HCT116 (cell line): ENCODE data around the gene APH1B. TPM values are rescaled to one million over a fixed set of nuclear protein-coding genes. Genes with fewer than 3 reads are reported as not detected.

Source experiments
- ATAC-seq: fragments of 200-7000 bp; cut with Tn5 transposase; 2 replicates; pipeline ENCODE4 v1.9.1; 2020; ENCODE audit warnings: mild to moderate bottlenecking, moderate library complexity
- BruUV-seq: library from RNA; stranded (reverse); fragments of 400-500 nt; replicated peaks from 2 replicates; lab custom pipeline; 2021; lab: Mats Ljungman, UMichigan
- CTCF ChIA-PET: fragments of 300-600 bp; sonication (Branson Sonifier 250); formaldehyde crosslinking; loops from one replicate; lab custom pipeline; 2021; ENCODE audit warnings: antibody characterized with exemption; lab: Charles Lee
- POLR2A ChIA-PET: fragments of 300-600, 350-600 bp; sonication (Branson Sonifier 250); formaldehyde crosslinking; loops from one replicate; lab custom pipeline; 2021; ENCODE audit warnings: antibody characterized with exemption; lab: Charles Lee
- RAD21 ChIA-PET, 2 experiments: fragments of 300-600 bp; sonication (Branson Sonifier 250); formaldehyde crosslinking; loops; one replicate each; lab custom pipeline; 2023; ENCODE audit warnings: low total read pairs in 2 of 2; ENCODE audit not compliant: uncharacterized antibody in 2 of 2, unreplicated experiment in 2 of 2, low non-redundant PET in 1 of 2; lab: Charles Lee
- DNase-seq: peaks from one replicate; pipeline ENCODE4 v3.0.0-alpha.2; 2010; ENCODE audit warnings: low read depth, low spot score
- H2AFZ ChIP-seq: fragments of 200-600 bp; shearing (Covaris generic), sonication (generic); 2 replicates; pipeline ENCODE4 v1.6.1; 2017; ENCODE audit warnings: low read depth, mixed run types, mixed read lengths, antibody characterized with exemption, low read length; ENCODE audit not compliant: poor library complexity, severe bottlenecking
- H3K27ac ChIP-seq: 2 replicates; pipeline ENCODE4 v1.5.1; 2012; ENCODE audit warnings: low read depth, low read length
- H3K27me3 ChIP-seq: fragments of 200-600 bp; sonication (generic); 2 replicates; pipeline ENCODE4 v1.6.1; 2016; ENCODE audit warnings: mixed run types, low read length, mixed read lengths; ENCODE audit not compliant: insufficient read depth
- H3K36me3 ChIP-seq, 2 experiments: fragments of 200-500 bp in 1 of 2; fragments of 200-600 bp in 1 of 2; sonication (Bioruptor generic) in 1 of 2; sonication (generic) in 1 of 2; 2 replicates each; pipeline versions ENCODE4 v1.5.1 to v1.6.1; 2014 to 2016; ENCODE audit warnings: low read length in 2 of 2, inconsistent platforms in 1 of 2, mixed read lengths in 1 of 2, mixed run types in 1 of 2; ENCODE audit not compliant: insufficient read depth in 2 of 2, control insufficient read depth in 1 of 2
- H3K4me1 ChIP-seq, 2 experiments: fragments of 200-600 bp in 1 of 2; sonication (generic) in 1 of 2; 2 replicates each; pipeline versions ENCODE4 v1.5.1 to v1.6.1; 2012 to 2017; ENCODE audit warnings: low read length in 2 of 2, inconsistent platforms in 1 of 2, mild to moderate bottlenecking in 1 of 2, mixed read lengths in 1 of 2, mixed run types in 1 of 2, moderate library complexity in 1 of 2; ENCODE audit not compliant: insufficient read depth in 2 of 2, control insufficient read depth in 1 of 2
- H3K4me2 ChIP-seq: fragments of 200-600 bp; sonication (generic); 2 replicates; pipeline ENCODE4 v1.6.1; 2017; ENCODE audit warnings: mixed run types, low read length, mixed read lengths
- H3K4me3 ChIP-seq, 2 experiments: fragments of 200-600 bp in 1 of 2; sonication (generic) in 1 of 2; replicated peaks in 1 of 2; 2 replicates each; pipeline ENCODE4 v1.5.1; 2011 to 2016; ENCODE audit warnings: low read length in 2 of 2, control low read depth in 1 of 2, low read depth in 1 of 2, mild to moderate bottlenecking in 1 of 2, mixed read lengths in 1 of 2, mixed run types in 1 of 2
- H3K79me2 ChIP-seq: fragments of 200-600 bp; sonication (generic); 2 replicates; pipeline ENCODE4 v1.6.1; 2017; ENCODE audit warnings: mild to moderate bottlenecking, mixed run types, low read length, moderate library complexity, mixed read lengths; ENCODE audit not compliant: insufficient read depth
- H3K9ac ChIP-seq: fragments of 200-600 bp; sonication (generic); 2 replicates; pipeline ENCODE4 v1.6.1; 2016; ENCODE audit warnings: low read length, mixed read lengths
- H3K9me2 ChIP-seq: fragments of 200-600 bp; sonication (generic), shearing (Covaris generic); 2 replicates; pipeline ENCODE4 v1.6.1; 2017; ENCODE audit warnings: mixed run types, mild to moderate bottlenecking, moderate library complexity; ENCODE audit not compliant: insufficient read depth
- H3K9me3 ChIP-seq, 2 experiments: fragments of 200-500 bp in 1 of 2; fragments of 200-600 bp in 1 of 2; sonication (Bioruptor generic) in 1 of 2; sonication (generic) in 1 of 2; 2 replicates each; pipeline ENCODE4 v1.6.1; 2014 to 2017; ENCODE audit warnings: low read length in 2 of 2, mixed read lengths in 2 of 2, inconsistent platforms in 1 of 2, low read depth in 1 of 2, mild to moderate bottlenecking in 1 of 2, mixed run types in 1 of 2, moderate library complexity in 1 of 2; ENCODE audit not compliant: control insufficient read depth in 1 of 2, insufficient read depth in 1 of 2
- H4K20me1 ChIP-seq: fragments of 200-600 bp; sonication (generic), shearing (Covaris generic); 2 replicates; pipeline ENCODE4 v1.6.1; 2017; ENCODE audit warnings: mixed run types, mild to moderate bottlenecking, moderate library complexity; ENCODE audit not compliant: insufficient read depth
- CBX3 ChIP-seq: IDR thresholded peaks from 2 replicates; pipeline ENCODE4 v1.6.1; 2012; ENCODE audit warnings: low read depth
- CEBPB ChIP-seq: IDR thresholded peaks from 2 replicates; pipeline ENCODE4 v1.6.1; 2012; ENCODE audit warnings: low read depth
- CTCF ChIP-seq, 3 experiments: fragments of 200-600 bp in 1 of 3; sonication (generic) in 1 of 3; IDR thresholded peaks in 2 of 3; conservative IDR thresholded peaks in 1 of 3; 2 replicates each; pipeline ENCODE4 v1.5.1; 2012 to 2017; ENCODE audit warnings: low read depth in 2 of 3, low read length in 2 of 3, antibody characterized with exemption in 1 of 3, borderline replicate concordance in 1 of 3, control low read depth in 1 of 3, mild to moderate bottlenecking in 1 of 3, mixed read lengths in 1 of 3, mixed run types in 1 of 3, moderate library complexity in 1 of 3; ENCODE audit not compliant: insufficient read depth in 1 of 3
- EGR1 ChIP-seq: IDR thresholded peaks from 2 replicates; pipeline ENCODE4 v1.6.1; 2012; ENCODE audit warnings: low read depth
- ELF1 ChIP-seq: IDR thresholded peaks from 2 replicates; pipeline ENCODE4 v1.6.1; 2012; ENCODE audit warnings: low read depth, borderline replicate concordance
- EZH2phosphoT487 ChIP-seq: fragments of 200-600 bp; IDR thresholded peaks from 2 replicates; pipeline ENCODE4 v1.6.1; 2018; ENCODE audit warnings: antibody characterized with exemption, borderline replicate concordance
- JUND ChIP-seq: IDR thresholded peaks from 2 replicates; pipeline ENCODE4 v1.6.1; 2012
- SP1 ChIP-seq: IDR thresholded peaks from 2 replicates; pipeline ENCODE4 v1.6.1; 2012; ENCODE audit warnings: low read depth
- SRF ChIP-seq: IDR thresholded peaks from 2 replicates; pipeline ENCODE4 v1.6.1; 2012; ENCODE audit warnings: low read depth
- TCF7L2 ChIP-seq: IDR thresholded peaks from 2 replicates; pipeline ENCODE4 v1.7.0; 2011; ENCODE audit warnings: borderline replicate concordance, inconsistent platforms; ENCODE audit not compliant: insufficient read depth, insufficient read length; ENCODE audit errors: extremely low read depth
- YY1 ChIP-seq: IDR thresholded peaks from 2 replicates; pipeline ENCODE4 v1.6.1; 2011; ENCODE audit warnings: low read length, low read depth, moderate library complexity, mild to moderate bottlenecking; ENCODE audit not compliant: insufficient replicate concordance; ENCODE audit errors: extremely low read depth
- ZBTB33 ChIP-seq: IDR thresholded peaks from 2 replicates; pipeline ENCODE4 v1.6.1; 2011; ENCODE audit warnings: mild to moderate bottlenecking, low read length, moderate library complexity; ENCODE audit not compliant: insufficient replicate concordance; ENCODE audit errors: extremely low read depth
- ZFX ChIP-seq: fragments of 450-650 bp; IDR thresholded peaks from 2 replicates; pipeline ENCODE4 v1.6.1; 2017
- intact Hi-C: fragments of 100-400 bp; cut with micrococcal nuclease; formaldehyde crosslinking; loops from 2 replicates; pipeline ENCODE4 v1.10.0; 2022
- total RNA-seq: library from RNA; stranded (reverse); gene quantifications from one replicate; pipeline ENCODE4 v1.2.1, GENCODE V29; 2021; ENCODE audit not compliant: unreplicated experiment
- TF ChIP-seq, protein P1 (sequence below): IDR thresholded peaks from 2 replicates; pipeline ENCODE4 v1.6.1; 2012

Gene APH1B
- total RNA-seq, 1 experiment from 2014 or later: 8.5 TPM

DNA sequence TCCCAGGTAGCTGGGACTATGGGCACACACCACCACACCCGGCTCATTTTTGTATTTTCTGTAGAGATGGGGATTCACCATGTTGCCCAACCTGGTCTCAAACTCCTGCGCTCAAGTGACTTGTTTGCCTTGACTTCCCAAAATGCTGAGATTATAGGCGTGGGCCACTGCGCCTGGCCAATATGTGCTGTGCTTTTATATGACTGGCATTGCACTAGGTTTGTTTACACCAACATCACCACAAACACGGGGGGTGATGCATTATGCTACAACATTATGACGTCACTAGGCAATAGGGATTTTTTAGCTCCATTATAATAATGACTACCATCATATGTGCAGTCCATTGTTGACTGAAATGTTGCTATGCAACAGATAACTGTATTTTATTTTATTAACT lies 6.9 kb downstream of the APH1B start:
- BruUV-seq: no TSS peak
- Histone ChIP-seq H3K9me3 (no peaks in the 10 kb centered on the region), H3K9me2 (no peaks in the 10 kb centered on the region), H3K36me3 (no peaks in the 10 kb centered on the region), H3K9ac (no peak overlapping the region), H3K79me2 (no peaks in the 10 kb centered on the region), H3K27ac (no peak overlapping the region), H3K4me1 (no peaks in the 10 kb centered on the region), H2AFZ (no peak overlapping the region), H3K4me3 (no peak overlapping the region), H3K27me3 (no peaks in the 10 kb centered on the region), H3K4me2 (no peak overlapping the region), H4K20me1 (no peaks in the 10 kb centered on the region)
- ChIA-PET CTCF (no interaction called here), RAD21 (no interaction called here), POLR2A (no interaction called here)
- no peak for ATAC-seq
- intact Hi-C loops: no loop called here
- TF ChIP-seq ELF1 (no peak), JUND (no peak), SP1 (no peak), ZFX (no peak), EGR1 (no peak), CBX3 (no peak), CEBPB (no peak), YY1 (no peak), ZBTB33 (no peak), SRF (no peak)
- no peak for DNase-seq

- Histone ChIP-seq H3K79me2 (no peaks in the 10 kb centered on the region), H2AFZ (no peak overlapping the region), H3K4me2 (no peak overlapping the region), H3K9me2 (no peaks in the 10 kb centered on the region), H3K4me3 (no peak overlapping the region), H4K20me1 (no peaks in the 10 kb centered on the region), H3K27ac (no peak overlapping the region), H3K9ac (no peak overlapping the region), H3K36me3 (no peaks in the 10 kb centered on the region), H3K4me1 (peaks cover 0 to 7% of the 10 kb centered on the region in 2 experiments; a peak in 2 of 4 replicates), H3K9me3 (no peaks in the 10 kb centered on the region), H3K27me3 (no peaks in the 10 kb centered on the region)
- ATAC-seq (no peak), DNase-seq (no peak)
- CTCF ChIA-PET: interaction anchor here (3.3 kb wide), 1 partner anchor 115 kb away, joined by 26 read pairs; no protein-coding TSS in a partner anchor
- RAD21 ChIA-PET: no interaction called here
- intact Hi-C loops: loop anchor here (5.0 kb wide), 1 partner anchor 310 kb away; the partner anchor contains the start of gene FBXL22
- no TSS peak for BruUV-seq
- POLR2A ChIA-PET: no interaction called here
- TF ChIP-seq ZFX (no peak), EZH2phosphoT487 (no peak), CEBPB (no peak), TCF7L2 (no peak), SRF (no peak), CBX3 (no peak), CTCF (IDR thresholded peaks at IDR 0.05 in 2 of 3, conservative IDR thresholded peaks at IDR 0.05 in 1 of 3; ENCODE audit: borderline replicate concordance in 1 of 3, insufficient read depth in 1 of 3, low read depth in 2 of 3, low read length in 2 of 3) (no peak)
- TF ChIP-seq, protein P1, sequence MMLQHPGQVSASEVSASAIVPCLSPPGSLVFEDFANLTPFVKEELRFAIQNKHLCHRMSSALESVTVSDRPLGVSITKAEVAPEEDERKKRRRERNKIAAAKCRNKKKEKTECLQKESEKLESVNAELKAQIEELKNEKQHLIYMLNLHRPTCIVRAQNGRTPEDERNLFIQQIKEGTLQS: no peak
Observed at GRCh38 chr15:63287109-63287508, 9.7 kb downstream of the APH1B start.
